AG09309 (cell line): Measurements from ENCODE around the gene GPR15.
A peak's percentile ranks its signal among the peaks of the same experiment; 100 is the strongest.

Experiments used
- DNase-seq: peaks from one replicate; pipeline ENCODE4 v3.0.0-alpha.2; 2010; ENCODE audit warnings: low read depth
- H3K4me3 ChIP-seq: 2 replicates; pipeline ENCODE4 v1.5.1; 2011; ENCODE audit warnings: mild to moderate bottlenecking, low read depth, low read length, moderate library complexity; ENCODE audit not compliant: control insufficient read depth
- CTCF ChIP-seq: IDR thresholded peaks from 2 replicates; pipeline ENCODE4 v1.5.1; 2011; ENCODE audit warnings: mild to moderate bottlenecking, low read depth, low read length, inconsistent platforms; ENCODE audit not compliant: insufficient read depth, control insufficient read depth; ENCODE audit errors: missing control alignments

The GPR15 gene

GRCh38 chr3:98514948-98515347 lies 16.8 kb upstream of the GPR15 start:
- no peak for DNase-seq
- H3K4me3 ChIP-seq, result no peak overlapping the region

DNA sequence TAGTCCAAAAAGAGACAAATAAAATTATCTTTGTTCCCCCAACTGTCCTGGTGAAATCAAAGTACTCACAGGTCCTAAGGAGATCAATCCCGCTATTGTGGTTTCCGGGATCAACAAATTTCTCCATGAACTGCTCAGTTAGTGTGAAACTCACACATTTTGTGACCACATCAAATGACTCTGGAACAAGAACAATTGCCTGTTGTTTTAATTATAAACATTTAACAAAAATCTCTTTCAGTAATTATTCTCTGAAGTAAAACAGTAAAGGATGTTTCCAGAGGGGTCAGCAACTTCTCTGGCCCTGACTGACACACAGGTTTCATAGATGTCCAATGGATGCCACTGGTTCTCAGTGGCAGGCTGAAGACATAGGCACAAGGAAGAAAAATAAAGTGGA lies 13.0 kb upstream of the GPR15 start:
- DNase-seq, result no peak
- H3K4me3 ChIP-seq, result no peak overlapping the region
- TF ChIP-seq CTCF, result no peak

More at GRCh38 chr3:98514948-98515347, 16.8 kb upstream of the GPR15 start:
- TF ChIP-seq CTCF, result no peak

DNA sequence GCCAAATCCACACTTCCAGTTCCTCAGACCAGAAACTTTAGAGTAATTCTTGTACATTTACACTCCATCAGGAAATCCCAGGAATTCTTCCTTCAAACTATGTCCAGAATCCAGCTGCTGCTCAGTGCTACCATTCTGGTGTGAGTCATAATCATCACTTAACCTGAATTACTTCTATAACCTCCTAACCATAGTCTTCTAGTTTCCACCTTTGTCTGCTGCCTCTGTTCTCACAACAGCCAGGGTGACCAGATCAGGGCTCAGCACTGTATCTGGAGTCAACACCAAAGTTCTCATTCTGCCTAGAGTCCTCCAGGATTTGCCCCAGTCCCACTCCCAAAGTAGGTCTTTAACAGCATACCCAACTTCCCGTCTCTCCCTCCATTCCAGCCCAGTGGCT lies 12.4 kb upstream of the GPR15 start:
- TF ChIP-seq CTCF, result no peak
- no peak for DNase-seq
- H3K4me3 ChIP-seq, result no peak overlapping the region

GRCh38 chr3:98521897-98522543 lies 9.8 kb upstream of the GPR15 start:
- DNase-seq, result peak; percentile 23
- peak overlapping the region; percentile 91 for H3K4me3 ChIP-seq
- TF ChIP-seq CTCF, result no peak

- DNase-seq, result peak; percentile 83
- H3K4me3 ChIP-seq, result peak within 1 kb of the TSS; percentile 91
- no peak for TF ChIP-seq CTCF
Observed at GRCh38 chr3:98522544-98523281, 9.1 kb upstream of the GPR15 start, which contains the start of gene CLDND1. TSS of gene CLDND1 (minus strand) at chr3:98522902. CDS start at chr3:98521424, 1,478 bp downstream.

- no peak for DNase-seq
- TF ChIP-seq CTCF, result no peak
- no peak overlapping the region for H3K4me3 ChIP-seq
Observed at GRCh38 chr3:98525494-98525893, 6.3 kb upstream of the GPR15 start.
